Right hindlimb (tissue), 1 donor: Measurements from ENCODE around the gene CHD9NB.
"Not testable (repeated sequence)": the region's sequence is repeated elsewhere in the genome, so short reads cannot be mapped to it uniquely, and the experiment has no call there.

Experiments used
- DNase-seq: peaks from one replicate; pipeline ENCODE4 v3.0.0-alpha.2; 2018

CHD9NB gene

DNA sequence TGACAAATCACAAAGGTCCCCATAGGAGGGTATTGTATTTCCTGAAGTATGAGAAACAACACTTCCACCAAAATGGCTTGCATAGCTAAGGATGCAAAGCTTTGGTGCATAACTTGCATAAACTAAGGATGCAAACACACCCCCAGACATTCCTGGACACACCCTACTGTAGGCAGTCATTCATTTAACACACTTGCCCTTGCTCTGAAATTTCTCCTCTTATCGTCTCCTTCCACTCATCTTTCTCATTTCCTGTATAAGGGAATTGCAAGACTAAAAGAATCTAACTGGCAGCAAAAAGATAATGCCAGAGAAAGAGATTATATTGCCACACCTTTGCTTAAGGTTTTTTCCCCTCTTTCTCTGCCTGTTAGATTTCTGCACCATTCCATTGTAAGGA is 30.4 kb upstream of the CHD9NB start:
- DNase-seq: no peak

DNA sequence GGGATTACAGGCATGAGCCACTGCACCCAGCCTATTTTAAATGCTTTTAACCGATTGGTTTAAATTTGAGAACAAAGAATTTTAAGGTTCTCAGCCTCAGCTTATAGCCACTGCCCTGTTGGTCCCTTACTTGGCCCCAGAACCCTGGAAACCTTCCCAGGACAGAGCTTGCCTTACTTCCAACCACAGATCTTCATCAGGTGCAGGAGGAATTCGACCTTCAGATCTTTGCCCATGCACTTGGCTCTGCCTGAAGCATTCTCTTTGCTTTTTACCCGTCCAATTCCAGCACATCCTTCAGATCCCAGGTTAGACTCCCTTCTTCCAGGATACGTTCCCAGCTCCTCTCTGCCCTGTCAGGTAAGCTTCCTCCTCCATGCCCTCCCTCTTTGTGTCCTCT is 29.8 kb upstream of the CHD9NB start:
- no peak for DNase-seq

DNA sequence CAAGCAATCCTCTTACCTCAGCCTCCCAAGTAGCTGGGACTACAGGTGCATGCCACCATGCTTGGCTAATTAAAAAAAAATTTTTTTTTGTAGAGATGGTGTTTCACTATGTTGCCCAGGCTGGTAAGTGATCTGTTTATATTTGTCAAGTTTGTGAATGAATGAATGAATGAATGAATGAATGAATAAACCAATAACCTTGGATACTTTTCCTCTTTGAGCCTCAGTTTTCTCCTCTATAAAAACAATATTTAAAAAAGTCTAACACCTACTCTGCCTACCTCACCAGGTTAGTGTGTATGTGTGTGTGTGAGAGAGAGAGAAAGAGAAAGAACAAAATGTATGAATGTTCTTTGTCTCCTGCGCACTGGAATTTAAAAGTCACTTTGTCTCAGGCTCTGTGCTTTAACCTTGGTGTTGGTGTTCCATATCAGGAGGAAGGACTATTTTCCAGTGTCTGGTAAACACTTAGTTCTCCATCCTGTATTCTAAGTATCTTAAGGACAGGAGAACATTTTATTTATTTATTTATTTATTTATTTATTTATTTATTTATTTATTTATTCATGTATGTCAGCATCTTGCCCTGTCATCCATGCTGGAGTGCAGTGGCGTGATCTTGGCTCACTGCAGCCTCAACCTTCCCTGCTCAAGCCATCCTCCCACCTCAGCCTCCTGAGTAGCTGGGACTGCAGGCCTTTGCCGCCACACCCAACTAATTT is 29.1 kb upstream of the CHD9NB start:
- no peak for DNase-seq

GRCh38 chr16:53081032-53081424 is 28.3 kb upstream of the CHD9NB start:
- DNase-seq: no peak

DNA sequence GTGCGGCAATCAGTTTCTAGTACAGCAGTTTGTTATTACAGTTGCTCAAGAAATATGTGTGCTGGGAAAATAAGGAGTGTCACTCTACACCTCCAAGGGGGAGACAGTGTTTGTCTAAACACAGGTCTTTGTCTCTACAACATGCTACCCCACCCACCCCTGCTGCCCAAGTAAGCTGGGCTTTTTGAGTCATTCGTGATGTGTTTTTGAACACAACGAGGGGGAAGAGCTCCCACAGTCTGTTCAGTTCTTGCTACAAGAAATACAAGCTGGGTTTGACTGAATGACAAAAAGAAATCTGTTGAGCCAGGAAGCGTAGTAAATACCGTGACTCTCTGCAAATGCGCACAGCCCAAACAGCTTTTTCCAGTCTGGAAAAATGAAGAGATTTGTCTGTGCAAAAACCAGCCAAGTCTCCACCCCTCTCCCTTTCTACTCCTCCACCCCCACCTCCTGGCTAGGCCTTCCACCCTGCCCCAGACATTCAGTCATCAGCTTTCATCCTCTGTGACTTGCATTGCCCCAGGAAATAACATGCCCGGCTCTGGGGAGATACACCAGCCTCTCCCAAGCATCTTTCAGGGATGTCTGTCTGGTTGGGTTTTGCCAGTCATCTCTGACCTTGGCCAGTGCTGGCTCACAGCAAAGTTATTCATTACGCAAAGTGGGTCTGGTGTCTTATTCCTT is 27.8 kb upstream of the CHD9NB start:
- DNase-seq: peak; percentile 93

- no peak for DNase-seq
Observed at GRCh38 chr16:53078765-53079485, 26.2 kb upstream of the CHD9NB start.

DNA sequence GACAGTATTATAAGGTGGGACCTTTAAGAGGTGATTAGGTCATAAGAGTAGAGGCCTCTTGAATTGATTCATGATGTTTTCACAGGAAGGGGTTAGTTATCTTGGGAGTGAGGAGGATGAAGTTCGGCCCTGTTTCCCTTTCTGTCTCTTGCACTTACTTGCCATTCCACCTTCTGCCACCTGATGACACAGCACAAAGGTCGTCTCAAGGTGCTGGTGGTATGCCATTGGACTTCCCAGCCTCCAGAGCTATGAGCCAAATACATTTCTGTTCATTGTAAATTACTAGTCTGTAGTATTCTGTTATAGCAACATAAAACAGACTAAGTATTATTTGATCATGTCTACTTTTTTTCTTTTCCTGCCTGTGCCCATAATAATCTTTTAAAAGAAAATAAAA is 25.6 kb upstream of the CHD9NB start:
- DNase-seq: no peak

- DNase-seq: not testable (repeated sequence)
Observed at GRCh38 chr16:53075461-53075860, 22.8 kb upstream of the CHD9NB start.

GRCh38 chr16:53074296-53074695 is 21.6 kb upstream of the CHD9NB start:
- DNase-seq: not testable (repeated sequence)

- DNase-seq: no peak
Observed at GRCh38 chr16:53073022-53073421, 20.3 kb upstream of the CHD9NB start.

GRCh38 chr16:53071748-53072301 is 19.1 kb upstream of the CHD9NB start:
- peak; percentile 96 for DNase-seq

DNA sequence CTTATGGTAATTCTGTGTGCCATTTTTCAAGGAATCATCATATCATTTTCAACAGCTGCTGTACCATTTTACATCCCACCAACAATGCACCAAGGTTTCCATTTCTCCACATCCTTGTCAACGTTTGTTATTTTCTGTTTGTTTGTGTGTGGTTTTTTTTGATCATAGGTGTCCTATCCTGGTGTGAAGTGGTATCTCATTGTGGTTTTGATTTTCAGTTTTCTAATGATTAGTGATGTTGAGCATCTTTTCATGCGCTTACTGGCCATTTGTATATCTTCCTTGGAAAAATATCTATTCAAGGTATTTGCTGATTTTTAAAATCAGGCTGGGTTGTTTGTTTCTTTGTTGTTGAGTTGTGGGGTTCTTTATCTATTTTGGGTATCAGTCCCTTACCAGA is 17.1 kb upstream of the CHD9NB start:
- no peak for DNase-seq

GRCh38 chr16:53068423-53068833 is 15.7 kb upstream of the CHD9NB start:
- no peak for DNase-seq

GRCh38 chr16:53067675-53068074 is 15.0 kb upstream of the CHD9NB start:
- DNase-seq: no peak

GRCh38 chr16:53065461-53066061 is 12.9 kb upstream of the CHD9NB start:
- no peak for DNase-seq

- DNase-seq: no peak
Observed at GRCh38 chr16:53064081-53064578, 11.4 kb upstream of the CHD9NB start.

DNA sequence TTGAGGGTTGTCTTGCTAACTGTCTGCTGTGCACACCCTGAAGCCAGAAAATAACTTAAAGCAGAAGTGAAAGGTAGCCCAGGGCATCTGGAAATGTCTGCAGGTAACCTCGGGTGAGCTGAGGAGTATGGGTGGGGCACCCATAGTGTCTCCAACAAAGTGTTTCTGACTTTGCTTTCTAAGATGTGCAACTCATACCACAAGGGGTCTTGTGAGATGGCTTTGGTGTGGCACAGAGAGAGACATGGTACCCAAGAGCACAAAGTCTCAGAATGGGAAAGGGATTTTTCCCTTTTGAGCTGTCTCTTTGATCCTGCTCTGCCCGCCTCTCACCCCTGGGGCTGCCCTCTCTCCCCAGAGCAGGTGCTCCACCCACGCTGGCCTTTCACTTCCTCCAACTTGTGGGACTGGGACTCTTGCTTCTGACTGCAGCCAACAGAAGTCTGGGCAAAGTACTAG is 9.0 kb upstream of the CHD9NB start:
- DNase-seq: no peak

DNA sequence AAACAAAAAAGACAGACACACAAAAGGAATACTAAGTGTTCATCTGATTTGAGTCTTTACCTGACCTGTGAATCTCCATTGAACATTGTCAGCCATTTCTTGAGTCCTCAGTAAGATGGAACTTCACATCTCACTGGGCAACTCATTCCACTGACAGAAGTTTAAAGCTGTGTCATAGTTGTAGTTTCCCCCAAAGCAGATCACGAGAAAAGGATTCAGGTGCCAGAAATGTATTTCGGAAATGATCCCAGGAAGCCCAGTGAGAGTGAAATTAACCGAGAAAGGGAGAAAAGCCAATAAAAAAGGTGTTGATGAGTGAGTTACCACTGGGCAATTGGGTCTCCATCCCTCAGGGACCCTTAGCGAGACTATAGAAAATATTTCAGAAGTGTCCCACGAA is 8.6 kb upstream of the CHD9NB start:
- no peak for DNase-seq

DNA sequence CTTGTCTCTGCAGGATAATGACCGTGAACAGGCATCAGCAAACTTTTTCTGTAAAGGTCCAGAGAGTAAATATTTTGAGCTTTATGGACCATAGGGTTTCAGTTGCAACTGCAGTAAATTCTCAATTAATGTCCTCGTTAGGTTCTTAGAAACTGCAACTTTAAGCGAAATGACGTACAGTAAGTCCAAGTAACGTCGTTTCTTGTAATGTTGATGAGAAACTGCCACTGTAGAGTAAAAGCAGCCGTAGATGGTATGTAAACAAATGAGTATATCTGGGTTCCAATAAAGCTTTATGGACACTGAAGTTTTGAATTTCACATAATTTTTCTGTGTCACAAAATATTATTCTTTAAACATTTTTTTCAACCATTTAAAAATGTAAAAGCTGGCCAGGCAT is 7.0 kb upstream of the CHD9NB start:
- DNase-seq: no peak

DNA sequence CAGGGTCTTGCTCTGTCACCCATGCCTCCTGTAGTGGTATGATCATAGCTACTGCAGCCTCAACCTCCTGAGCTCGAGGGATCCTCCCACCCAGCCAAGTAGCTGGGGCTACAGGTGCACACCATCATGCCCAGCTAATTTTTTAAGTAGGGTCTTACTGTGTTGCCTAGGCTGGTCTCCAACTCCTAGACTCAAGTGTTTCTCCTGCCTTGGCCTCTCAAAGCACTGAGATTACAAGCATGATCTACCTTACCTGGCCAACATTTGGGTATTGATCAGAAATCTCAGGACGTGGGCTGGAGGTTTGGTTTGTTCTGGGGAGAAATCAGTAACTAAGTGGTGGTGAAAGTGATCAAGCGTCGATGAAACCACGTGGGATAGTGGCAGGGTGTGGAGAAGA is 6.2 kb upstream of the CHD9NB start:
- DNase-seq: no peak

GRCh38 chr16:53058441-53058840 is 5.7 kb upstream of the CHD9NB start:
- no peak for DNase-seq

DNA sequence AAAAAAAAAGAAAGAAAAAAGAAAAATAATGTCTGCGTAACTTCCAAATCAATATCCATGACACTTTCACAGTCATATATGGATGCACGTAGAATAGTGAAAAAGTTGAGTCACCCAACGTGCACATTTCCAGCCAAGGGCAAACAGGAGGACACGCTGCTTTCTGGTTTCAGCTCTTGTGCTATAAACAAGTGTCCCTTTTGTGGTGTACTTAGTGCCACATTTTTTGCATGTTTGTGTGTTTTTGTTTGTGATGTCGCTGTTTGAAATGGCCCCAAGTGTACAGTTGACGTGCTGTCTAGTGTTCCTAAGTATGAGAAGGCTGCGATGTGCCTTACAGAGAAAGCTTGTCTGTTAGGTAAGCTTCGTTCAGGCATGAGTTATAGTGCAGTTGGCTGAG is 5.0 kb upstream of the CHD9NB start:
- no peak for DNase-seq

DNA sequence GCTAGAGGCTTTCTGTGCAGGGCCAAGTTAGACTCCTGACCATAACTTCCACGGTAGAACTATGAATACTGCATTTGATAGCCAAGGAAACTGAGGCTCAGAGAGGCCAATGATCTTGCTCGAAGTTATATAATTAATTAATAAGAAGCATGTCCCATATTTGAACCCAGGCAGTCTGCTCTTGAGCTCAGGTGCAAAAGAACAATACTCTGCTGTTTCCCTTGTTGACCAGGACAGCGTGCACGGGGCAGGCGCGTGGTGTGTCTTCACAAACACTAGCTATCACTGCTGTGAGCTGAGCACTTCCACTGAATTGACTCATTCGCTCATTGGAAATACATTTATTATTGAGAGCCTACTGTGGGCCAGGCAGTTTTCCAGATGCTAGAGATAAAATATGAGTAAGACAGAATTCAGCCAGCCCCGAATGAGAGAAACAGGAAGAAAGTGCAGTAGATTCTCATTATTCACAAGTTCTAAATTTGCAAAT is 3.7 kb upstream of the CHD9NB start:
- DNase-seq: no peak
